GM13976 (cell line): ENCODE data around the gene PRKAR1B.
A peak's percentile ranks its signal among the peaks of the same experiment; 100 is the strongest.

Source experiments
- DNase-seq: peaks from one replicate; pipeline ENCODE4 v3.0.0; 2012; ENCODE audit warnings: low spot score
- in situ Hi-C: fragments of 300-500 bp; cut with MboI; formaldehyde crosslinking; loops from one replicate; pipeline ENCODE4 v1.12.0; 2022; ENCODE audit warnings: low sequenced_read_pairs, mixed read lengths, inconsistent platforms; ENCODE audit not compliant: unreplicated experiment
- TF ChIP-seq, protein P1 (sequence below): IDR thresholded peaks from 2 replicates; pipeline ENCODE4 v1.5.1; 2012; ENCODE audit warnings: borderline replicate concordance, mild to moderate bottlenecking; ENCODE audit not compliant: insufficient read depth; ENCODE audit errors: extremely low read depth, missing control alignments, control extremely low read depth

PRKAR1B gene

DNA sequence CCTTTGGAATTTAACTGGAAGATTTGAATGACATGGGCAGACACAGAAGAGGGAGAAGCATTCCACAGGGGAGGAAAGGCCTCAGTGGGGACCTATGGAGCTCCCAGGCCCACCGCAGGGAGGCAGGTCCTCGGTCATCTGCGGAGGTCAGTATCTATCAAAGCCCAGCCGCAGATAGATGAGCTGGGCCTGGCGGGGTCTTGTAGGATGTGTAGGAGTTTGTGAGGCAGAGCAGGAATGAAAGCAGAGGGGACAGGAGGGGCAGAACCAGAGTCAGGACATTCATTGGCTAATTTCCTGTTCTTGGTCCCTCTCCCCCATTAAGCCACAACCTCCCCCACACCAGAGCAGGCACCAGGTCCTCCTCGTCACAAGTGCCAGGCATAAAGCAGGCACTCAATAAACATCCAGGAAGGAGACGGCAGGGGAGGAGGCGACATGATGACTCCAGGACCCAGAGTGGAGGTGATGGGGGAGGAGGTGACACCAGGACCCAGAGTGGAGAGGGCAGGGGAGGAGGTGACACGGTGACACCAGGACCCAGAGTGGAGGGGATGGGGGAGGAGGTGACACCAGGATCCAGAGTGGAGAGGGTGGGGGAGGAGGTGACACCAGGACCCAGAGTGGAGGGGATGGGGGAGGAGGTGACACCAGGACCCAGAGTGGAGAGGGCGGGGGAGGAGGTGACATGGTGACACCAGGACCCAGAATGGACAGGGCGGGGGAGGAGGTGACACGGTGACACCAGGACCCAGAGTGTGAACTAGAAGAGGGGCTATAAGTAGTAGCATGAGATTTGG is 123.7 kb downstream of the PRKAR1B start:
- no peak for DNase-seq
- in situ Hi-C loops = no loop called here
- TF ChIP-seq, protein P1, sequence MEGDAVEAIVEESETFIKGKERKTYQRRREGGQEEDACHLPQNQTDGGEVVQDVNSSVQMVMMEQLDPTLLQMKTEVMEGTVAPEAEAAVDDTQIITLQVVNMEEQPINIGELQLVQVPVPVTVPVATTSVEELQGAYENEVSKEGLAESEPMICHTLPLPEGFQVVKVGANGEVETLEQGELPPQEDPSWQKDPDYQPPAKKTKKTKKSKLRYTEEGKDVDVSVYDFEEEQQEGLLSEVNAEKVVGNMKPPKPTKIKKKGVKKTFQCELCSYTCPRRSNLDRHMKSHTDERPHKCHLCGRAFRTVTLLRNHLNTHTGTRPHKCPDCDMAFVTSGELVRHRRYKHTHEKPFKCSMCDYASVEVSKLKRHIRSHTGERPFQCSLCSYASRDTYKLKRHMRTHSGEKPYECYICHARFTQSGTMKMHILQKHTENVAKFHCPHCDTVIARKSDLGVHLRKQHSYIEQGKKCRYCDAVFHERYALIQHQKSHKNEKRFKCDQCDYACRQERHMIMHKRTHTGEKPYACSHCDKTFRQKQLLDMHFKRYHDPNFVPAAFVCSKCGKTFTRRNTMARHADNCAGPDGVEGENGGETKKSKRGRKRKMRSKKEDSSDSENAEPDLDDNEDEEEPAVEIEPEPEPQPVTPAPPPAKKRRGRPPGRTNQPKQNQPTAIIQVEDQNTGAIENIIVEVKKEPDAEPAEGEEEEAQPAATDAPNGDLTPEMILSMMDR = no peak

DNA sequence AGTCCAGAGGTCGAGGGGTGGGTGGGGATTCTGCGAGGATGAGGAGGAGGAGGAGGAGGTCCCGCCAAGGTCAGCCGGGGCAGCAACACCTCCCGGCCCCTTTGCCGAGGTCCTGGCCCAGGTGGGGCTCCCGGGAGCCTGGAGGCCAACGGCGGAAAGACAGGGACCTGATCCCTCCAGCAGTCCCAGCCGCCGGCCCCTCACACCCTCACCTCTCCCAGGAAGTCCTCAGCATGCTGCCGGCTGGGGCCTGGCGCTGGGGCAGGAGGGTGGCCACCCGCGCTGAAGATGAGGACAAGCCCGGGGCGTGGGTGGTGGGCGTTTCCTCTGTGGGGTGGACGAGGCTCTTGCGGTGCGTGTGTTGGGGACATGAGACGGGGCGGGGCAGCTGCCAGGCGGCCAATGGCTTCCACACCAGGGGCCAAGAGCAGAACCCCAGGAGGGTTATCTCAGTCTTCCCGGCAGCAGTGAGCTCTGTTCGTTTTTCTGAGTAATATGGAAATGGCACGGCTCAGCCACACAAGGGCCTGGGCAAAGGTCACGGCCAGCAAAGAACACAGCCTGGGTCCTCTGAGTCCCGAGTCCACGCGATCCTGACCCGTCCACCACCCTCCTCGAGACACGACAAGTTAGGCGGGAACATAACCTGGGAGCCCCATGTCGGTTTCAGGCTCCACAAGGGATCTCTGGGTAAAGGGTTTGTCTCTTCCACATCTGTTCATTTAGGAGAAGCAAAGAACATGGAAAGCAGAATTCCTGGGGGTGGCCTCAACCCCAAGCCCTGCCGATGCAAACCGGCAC is 124.5 kb downstream of the PRKAR1B start:
- DNase-seq = peak; percentile 73
- in situ Hi-C loops = no loop called here

DNA sequence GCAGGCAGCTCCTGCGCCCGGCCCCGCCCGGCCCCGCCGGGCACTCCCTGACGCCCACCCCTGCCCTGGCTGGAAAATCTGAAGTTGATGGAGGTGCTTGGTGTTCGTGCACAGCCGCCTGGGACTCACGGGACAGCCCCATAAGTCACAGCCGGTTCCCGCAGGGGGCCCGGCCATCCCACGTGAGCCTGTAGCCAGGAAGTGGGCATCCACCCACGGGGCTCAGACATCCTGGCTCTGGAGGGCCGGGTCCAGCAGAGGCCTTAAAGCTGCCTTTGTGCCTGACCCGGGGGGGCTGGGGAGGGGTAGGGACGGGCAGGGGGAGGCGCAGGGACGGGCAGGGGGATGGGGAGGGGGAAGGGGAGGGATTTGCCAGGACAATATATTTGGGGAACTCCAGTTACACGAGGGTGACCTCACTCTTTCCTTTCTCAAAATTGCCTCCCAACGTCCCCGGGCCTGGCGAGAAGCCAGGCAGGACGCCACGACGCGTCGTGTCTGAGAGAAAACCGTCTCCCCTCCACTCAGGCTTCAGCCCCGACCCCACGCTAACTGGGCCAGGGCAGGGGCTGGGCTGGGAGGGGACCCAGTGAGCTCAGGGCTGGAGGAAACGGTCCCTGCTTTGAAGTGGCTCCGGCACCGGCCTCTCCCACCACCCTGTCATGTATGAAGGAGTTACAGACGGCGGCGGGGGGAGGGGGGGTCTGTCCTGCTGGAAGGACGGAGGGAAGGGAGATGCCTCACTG is 125.3 kb downstream of the PRKAR1B start:
- in situ Hi-C loops = no loop called here
- peak; percentile 88 for DNase-seq
- TF ChIP-seq, protein P1 = no peak

More for the DNA sequence above, 124.5 kb downstream of the PRKAR1B start:
- TF ChIP-seq, protein P1 = no peak

DNA sequence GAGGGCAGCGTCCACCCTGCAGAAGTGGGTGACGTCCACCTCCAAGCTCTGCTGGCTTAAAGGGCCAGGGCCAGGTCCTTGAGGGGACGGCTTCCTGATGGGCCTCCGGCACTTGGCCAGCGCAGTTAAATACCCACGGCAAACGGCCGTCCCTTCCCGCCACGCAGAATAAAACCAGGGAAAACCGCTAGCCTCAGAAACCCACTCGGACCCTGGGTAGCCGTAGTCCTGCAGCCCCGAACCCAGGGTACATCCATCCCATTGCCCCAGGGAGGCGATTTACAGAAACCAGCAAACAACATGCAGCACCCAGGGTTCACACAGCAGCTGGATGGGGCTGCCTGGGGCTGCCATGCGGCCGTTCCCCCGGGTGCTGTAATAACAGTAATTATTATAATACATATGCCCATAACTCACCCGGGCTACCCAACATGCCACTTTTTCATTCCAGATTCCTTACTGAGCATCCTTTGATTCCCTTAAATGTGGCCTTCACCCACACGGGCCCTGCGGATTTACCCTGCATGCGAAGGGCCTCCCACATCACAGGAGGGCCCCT is 126.0 kb downstream of the PRKAR1B start:
- TF ChIP-seq, protein P1 = no peak
- no peak for DNase-seq
- in situ Hi-C loops = no loop called here

DNA sequence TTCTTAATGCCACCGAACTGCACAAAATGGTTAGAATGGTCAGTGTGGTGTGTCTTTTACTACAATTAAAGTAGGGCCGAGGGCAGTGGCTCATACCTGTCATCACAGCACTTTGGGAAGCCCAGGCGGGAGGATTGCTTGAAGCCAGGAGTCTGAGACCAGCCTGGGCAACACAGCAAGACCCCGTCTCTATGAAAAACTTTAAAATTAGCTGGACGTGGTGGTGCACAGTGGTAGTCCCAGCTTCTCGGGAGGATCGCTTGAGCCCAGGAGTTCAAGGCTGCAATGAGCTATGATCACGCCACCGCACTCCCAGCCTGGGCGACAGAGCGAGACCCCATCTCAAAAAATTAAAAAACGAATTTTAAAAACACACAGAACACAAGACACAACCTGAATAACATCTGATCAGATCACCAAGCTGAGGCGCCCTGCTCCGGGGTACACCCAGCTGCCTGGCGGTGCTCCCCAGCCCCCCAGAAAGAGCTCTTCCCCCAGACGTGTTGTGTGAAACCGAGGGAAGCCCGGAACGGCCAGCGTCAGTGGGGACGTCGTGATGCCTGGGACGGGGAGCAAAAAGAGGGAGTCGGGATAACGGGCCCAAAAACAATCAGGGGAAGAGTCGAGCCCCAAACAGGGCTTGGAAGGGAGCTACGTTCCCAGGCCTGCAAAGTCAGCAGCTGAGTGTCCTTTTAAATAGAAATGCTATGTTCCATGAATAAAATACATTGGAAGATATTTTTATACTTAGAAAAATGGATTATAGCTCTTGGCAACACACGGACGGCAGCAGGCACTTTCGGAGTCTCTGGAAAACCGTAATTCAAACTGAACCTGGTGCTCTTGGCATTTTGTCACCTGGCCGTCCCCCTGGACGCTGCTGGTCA is 126.7 kb downstream of the PRKAR1B start:
- no peak for DNase-seq
- TF ChIP-seq, protein P1 = no peak
- in situ Hi-C loops = no loop called here
